Measurements from ENCODE around the gene MEGF10.
A peak's percentile ranks its signal among the peaks of the same experiment; 100 is the strongest.

Gene MEGF10

DNA sequence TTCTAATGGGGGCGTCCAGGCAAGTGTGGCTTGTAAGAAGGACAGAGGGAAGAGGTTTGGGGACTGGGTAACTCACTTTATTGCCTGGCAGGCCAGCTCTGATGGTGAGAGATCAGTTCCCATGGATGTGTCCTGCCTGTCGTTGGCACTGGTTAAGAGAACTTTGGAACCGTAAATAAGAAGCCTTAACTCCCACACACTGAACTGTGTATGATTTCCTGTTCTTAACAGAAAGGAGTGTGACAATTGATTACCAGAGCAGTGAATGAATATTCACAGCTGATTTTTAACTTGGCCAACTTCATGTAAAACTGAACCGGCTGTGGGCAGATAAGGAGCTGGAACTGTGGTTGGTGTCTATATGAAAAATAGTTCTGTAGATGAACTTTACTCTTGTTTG lies 63.2 kb downstream of the MEGF10 start:
- H3K27me3 ChIP-seq (ENCODE audit: control insufficient read depth, insufficient read depth, low read length), result no peaks in the 10 kb centered on the region
- H3K36me3 ChIP-seq (ENCODE audit: insufficient read depth, low read length), result no peaks in the 10 kb centered on the region
- no peaks in the 10 kb centered on the region for H3K9me3 ChIP-seq (replicated peaks; ENCODE audit: low read length)
- no peak overlapping the region for H3K4me2 ChIP-seq (ENCODE audit: low read length)
- H3K9ac ChIP-seq (ENCODE audit: low read depth, low read length), result no peak overlapping the region
- peaks cover 40% of the 10 kb centered on the region for H3K4me1 ChIP-seq (ENCODE audit: control insufficient read depth, insufficient read depth, low read length)
- H3K4me3 ChIP-seq (ENCODE audit: low read length), result no peak overlapping the region

DNA sequence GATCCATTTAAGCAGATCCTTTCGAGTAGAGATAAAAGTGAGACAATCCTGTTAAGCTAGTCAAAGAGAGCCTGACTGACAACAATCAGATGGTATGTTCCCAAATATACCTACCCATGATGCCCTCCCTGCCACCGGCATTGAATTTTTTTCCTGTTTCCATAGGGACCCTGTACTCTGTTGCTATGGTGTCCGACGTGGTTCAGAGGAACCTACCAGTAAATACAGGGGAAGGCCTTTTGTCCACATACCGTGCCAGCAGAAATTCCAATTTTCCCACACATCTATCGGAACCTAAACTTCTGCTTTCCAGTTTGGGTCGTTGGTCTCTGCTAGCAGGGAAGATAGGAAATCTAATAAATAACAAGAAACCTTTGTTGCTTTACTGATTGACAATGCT lies 64.7 kb downstream of the MEGF10 start:
- H3K4me3 ChIP-seq (ENCODE audit: low read length), result no peak overlapping the region
- H3K4me2 ChIP-seq (ENCODE audit: low read length), result no peak overlapping the region
- no peaks in the 10 kb centered on the region for H3K36me3 ChIP-seq (ENCODE audit: insufficient read depth, low read length)
- H3K27me3 ChIP-seq (ENCODE audit: control insufficient read depth, insufficient read depth, low read length), result no peaks in the 10 kb centered on the region
- H3K9me3 ChIP-seq (replicated peaks; ENCODE audit: low read length), result no peaks in the 10 kb centered on the region
- no peak overlapping the region for H3K9ac ChIP-seq (ENCODE audit: low read depth, low read length)
- H3K4me1 ChIP-seq (ENCODE audit: control insufficient read depth, insufficient read depth, low read length), result peaks cover 50% of the 10 kb centered on the region

DNA sequence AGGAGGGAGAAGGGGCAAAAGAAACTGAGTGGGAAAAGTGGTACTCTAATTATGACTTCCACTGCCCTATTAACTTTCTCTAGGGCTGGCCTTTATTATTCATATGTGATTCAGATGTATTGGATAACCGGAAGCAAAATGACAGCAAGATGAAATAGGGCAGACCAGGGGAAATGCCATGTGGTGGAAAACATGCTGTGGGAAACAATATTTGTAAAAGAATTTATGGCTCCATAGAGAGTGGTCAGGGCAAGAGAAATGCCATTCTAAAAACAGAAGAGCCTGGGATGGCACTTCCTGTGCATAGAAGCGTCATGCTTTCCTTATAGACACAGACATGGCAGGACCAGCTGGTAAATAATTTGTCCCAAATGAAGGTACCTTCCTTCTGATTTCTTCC lies 67.7 kb downstream of the MEGF10 start:
- peak overlapping the region; percentile 39 for H3K4me3 ChIP-seq (ENCODE audit: low read length)
- H3K9me3 ChIP-seq (replicated peaks; ENCODE audit: low read length), result no peaks in the 10 kb centered on the region
- no peaks in the 10 kb centered on the region for H3K27me3 ChIP-seq (ENCODE audit: control insufficient read depth, insufficient read depth, low read length)
- no peaks in the 10 kb centered on the region for H3K36me3 ChIP-seq (ENCODE audit: insufficient read depth, low read length)
- H3K4me1 ChIP-seq (ENCODE audit: control insufficient read depth, insufficient read depth, low read length), result peaks cover 42% of the 10 kb centered on the region
- peak overlapping the region; percentile 76 for H3K9ac ChIP-seq (ENCODE audit: low read depth, low read length)
- H3K4me2 ChIP-seq (ENCODE audit: low read length), result peak overlapping the region; percentile 74

DNA sequence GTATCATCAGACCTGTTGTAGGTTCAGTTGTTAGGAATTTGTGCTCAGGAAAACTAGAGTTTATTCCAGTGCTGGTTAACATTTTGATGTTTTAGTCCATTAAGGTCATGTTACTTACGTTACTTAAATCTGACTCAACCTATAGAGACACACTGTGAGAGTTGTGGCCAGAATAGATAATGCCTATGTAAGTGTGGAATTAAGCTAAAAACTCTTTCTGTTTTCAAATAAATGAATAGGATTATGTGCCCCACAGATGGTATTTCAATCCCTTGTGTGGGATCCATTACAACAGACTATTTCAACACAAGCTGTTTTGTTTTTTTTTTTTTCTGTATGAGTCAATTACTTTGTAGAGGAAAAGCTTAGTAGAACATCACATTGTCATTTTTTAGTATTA lies 68.1 kb downstream of the MEGF10 start:
- Histone ChIP-seq H3K27me3 (ENCODE audit: control insufficient read depth, insufficient read depth, low read length) (no peaks in the 10 kb centered on the region), H3K9ac (ENCODE audit: low read depth, low read length) (peak overlapping the region; percentile 76), H3K4me2 (ENCODE audit: low read length) (peak overlapping the region; percentile 74), H3K36me3 (ENCODE audit: insufficient read depth, low read length) (no peaks in the 10 kb centered on the region), H3K4me1 (ENCODE audit: control insufficient read depth, insufficient read depth, low read length) (peaks cover 37% of the 10 kb centered on the region), H3K9me3 (replicated peaks; ENCODE audit: low read length) (no peaks in the 10 kb centered on the region), H3K4me3 (ENCODE audit: low read length) (peak overlapping the region; percentile 37)

DNA sequence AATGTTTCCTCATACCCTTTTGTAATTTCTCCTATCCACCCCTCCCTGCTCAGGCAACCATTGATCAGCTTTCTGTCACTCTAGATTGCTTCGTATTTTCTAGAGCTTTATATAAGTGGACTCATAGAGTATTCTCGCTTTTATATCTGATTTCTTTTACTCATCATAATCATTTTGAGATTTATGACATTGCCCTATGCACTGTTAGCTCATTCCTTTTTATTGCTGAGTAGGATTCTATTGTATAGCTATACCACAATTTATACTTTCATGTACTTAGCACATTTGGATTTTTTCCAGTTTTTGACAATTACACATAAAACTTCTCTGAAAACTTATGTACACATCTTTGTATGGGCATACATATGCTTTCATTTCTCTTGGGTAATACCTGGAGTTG lies 68.9 kb downstream of the MEGF10 start:
- peaks cover 30% of the 10 kb centered on the region for H3K4me1 ChIP-seq (ENCODE audit: control insufficient read depth, insufficient read depth, low read length)
- no peak overlapping the region for H3K4me2 ChIP-seq (ENCODE audit: low read length)
- H3K27me3 ChIP-seq (ENCODE audit: control insufficient read depth, insufficient read depth, low read length), result no peaks in the 10 kb centered on the region
- no peak overlapping the region for H3K4me3 ChIP-seq (ENCODE audit: low read length)
- no peaks in the 10 kb centered on the region for H3K36me3 ChIP-seq (ENCODE audit: insufficient read depth, low read length)
- H3K9me3 ChIP-seq (replicated peaks; ENCODE audit: low read length), result no peaks in the 10 kb centered on the region
- peak overlapping the region; percentile 76 for H3K9ac ChIP-seq (ENCODE audit: low read depth, low read length)

DNA sequence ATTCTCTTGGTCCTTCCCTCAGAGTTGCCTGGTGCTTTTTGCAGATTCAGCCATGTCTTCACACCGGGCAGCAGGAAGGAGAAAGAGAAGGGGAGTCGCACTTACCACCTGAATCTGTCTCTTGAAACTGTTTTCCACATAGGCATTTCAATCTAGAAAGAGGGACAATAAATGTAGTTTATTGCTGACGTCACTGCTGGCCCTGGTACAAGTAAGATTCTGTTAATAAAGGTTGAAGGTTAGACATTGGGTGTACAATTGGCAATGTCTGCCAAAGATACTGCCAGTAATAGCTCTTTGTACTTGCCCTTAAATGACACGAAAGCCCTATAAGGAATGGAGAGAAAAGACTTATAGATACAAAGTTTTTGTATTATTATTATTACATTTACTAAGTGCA lies 72.8 kb downstream of the MEGF10 start:
- Histone ChIP-seq H3K9me3 (replicated peaks; ENCODE audit: low read length) (no peaks in the 10 kb centered on the region), H3K4me2 (ENCODE audit: low read length) (no peak overlapping the region), H3K27me3 (ENCODE audit: control insufficient read depth, insufficient read depth, low read length) (no peaks in the 10 kb centered on the region), H3K9ac (ENCODE audit: low read depth, low read length) (no peak overlapping the region), H3K4me3 (ENCODE audit: low read length) (no peak overlapping the region), H3K36me3 (ENCODE audit: insufficient read depth, low read length) (no peaks in the 10 kb centered on the region), H3K4me1 (ENCODE audit: control insufficient read depth, insufficient read depth, low read length) (peaks cover 14% of the 10 kb centered on the region)

DNA sequence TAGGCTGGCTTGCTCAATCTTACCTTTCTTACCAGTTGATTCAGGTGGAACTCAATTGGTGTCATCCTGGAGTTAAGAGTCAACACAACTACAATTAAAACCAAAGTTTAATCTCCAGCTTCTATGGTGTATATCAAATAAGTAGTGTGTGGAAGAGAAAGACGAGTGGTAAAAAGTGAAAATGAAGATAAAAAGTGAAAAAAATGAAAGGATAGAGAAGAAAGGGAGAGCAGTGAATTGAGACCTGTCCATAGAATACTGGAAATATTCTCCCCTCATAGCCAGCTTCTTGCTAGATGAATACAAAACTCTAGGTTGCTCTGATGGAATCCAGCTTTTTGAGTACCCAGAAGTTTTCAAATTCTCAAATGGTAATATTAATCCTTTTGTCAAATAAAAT lies 76.4 kb downstream of the MEGF10 start:
- Histone ChIP-seq H3K9me3 (replicated peaks; ENCODE audit: low read length) (no peaks in the 10 kb centered on the region), H3K9ac (ENCODE audit: low read depth, low read length) (no peak overlapping the region), H3K4me3 (ENCODE audit: low read length) (no peak overlapping the region), H3K4me2 (ENCODE audit: low read length) (no peak overlapping the region), H3K4me1 (ENCODE audit: control insufficient read depth, insufficient read depth, low read length) (peaks cover 29% of the 10 kb centered on the region), H3K36me3 (ENCODE audit: insufficient read depth, low read length) (no peaks in the 10 kb centered on the region), H3K27me3 (ENCODE audit: control insufficient read depth, insufficient read depth, low read length) (no peaks in the 10 kb centered on the region)

DNA sequence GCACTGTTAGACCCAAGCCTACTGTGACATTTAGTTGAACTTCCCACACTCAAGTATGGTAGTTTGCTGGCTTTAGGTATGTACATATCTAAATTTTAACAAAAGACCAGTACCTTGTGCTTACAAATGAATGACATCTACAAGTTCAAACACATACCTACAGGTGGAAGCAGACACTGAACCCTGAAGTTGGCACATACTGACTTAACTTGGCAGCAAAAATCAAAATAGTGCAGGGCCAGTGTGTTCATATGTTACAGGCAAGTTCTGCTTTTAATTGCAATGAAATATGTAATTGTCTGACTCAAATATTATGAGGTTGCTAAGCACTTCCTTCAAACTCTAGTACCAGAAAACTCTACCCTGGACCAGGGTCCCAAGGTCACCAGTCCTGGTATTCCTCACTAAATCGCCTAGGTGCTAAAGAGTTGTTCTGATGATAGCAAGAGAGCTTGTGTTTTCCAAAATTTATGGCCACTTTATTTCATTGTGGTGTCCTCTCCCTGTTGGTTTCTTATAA lies 77.4 kb downstream of the MEGF10 start:
- Histone ChIP-seq H3K4me2 (ENCODE audit: low read length) (no peak overlapping the region), H3K4me3 (ENCODE audit: low read length) (no peak overlapping the region), H3K9me3 (replicated peaks; ENCODE audit: low read length) (no peaks in the 10 kb centered on the region), H3K36me3 (ENCODE audit: insufficient read depth, low read length) (no peaks in the 10 kb centered on the region), H3K27me3 (ENCODE audit: control insufficient read depth, insufficient read depth, low read length) (no peaks in the 10 kb centered on the region), H3K4me1 (ENCODE audit: control insufficient read depth, insufficient read depth, low read length) (peaks cover 29% of the 10 kb centered on the region), H3K9ac (ENCODE audit: low read depth, low read length) (no peak overlapping the region)

DNA sequence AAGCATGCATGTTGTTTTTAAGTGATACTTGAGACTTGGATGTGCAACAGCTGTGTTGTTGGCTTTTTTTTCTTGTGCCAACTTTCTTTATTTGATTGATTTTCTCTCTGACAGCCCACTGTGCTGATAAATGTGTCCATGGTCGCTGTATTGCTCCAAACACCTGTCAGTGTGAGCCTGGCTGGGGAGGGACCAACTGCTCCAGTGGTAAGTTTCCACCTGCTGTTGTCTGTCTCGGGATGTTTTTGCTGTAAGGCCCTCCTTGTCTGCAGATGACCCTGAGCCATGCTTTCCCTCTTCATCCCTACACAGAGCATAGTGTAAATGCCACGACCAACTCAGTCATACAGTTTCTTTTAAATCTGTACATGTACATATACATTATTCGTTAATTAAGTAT lies 79.2 kb downstream of the MEGF10 start:
- no peak overlapping the region for H3K4me3 ChIP-seq (ENCODE audit: low read length)

DNA sequence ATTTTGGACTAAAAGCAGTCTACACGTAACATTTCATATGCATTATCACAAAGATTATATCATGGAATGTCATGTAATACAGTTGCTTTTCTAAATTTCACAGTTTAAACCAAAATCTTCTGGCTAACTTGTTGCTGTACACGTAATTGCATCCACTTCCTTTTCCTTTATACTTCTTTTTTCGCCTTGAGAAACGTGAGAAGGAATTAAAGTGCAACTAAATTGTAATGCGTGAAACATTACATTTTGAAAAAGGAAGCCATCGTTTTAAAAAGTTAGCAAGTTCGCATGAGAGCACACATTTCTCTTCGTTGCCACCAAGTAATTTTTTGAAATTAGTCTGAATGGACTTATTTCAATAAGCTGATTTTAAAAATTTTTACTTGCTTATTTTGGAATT lies 80.0 kb downstream of the MEGF10 start:
- H3K9me3 ChIP-seq (replicated peaks; ENCODE audit: low read length), result no peaks in the 10 kb centered on the region
- peaks cover 29% of the 10 kb centered on the region for H3K4me1 ChIP-seq (ENCODE audit: control insufficient read depth, insufficient read depth, low read length)
- no peak overlapping the region for H3K4me3 ChIP-seq (ENCODE audit: low read length)
- H3K4me2 ChIP-seq (ENCODE audit: low read length), result peak overlapping the region; percentile 55
- no peaks in the 10 kb centered on the region for H3K36me3 ChIP-seq (ENCODE audit: insufficient read depth, low read length)
- peak overlapping the region; percentile 61 for H3K9ac ChIP-seq (ENCODE audit: low read depth, low read length)
- H3K27me3 ChIP-seq (ENCODE audit: control insufficient read depth, insufficient read depth, low read length), result no peaks in the 10 kb centered on the region

More for the DNA sequence above, 79.2 kb downstream of the MEGF10 start:
- H3K27me3 ChIP-seq (ENCODE audit: control insufficient read depth, insufficient read depth, low read length), result no peaks in the 10 kb centered on the region
- H3K4me1 ChIP-seq (ENCODE audit: control insufficient read depth, insufficient read depth, low read length), result peaks cover 29% of the 10 kb centered on the region
- H3K4me2 ChIP-seq (ENCODE audit: low read length), result peak overlapping the region; percentile 30
- peak overlapping the region; percentile 61 for H3K9ac ChIP-seq (ENCODE audit: low read depth, low read length)
- H3K9me3 ChIP-seq (replicated peaks; ENCODE audit: low read length), result no peaks in the 10 kb centered on the region
- no peaks in the 10 kb centered on the region for H3K36me3 ChIP-seq (ENCODE audit: insufficient read depth, low read length)

DNA sequence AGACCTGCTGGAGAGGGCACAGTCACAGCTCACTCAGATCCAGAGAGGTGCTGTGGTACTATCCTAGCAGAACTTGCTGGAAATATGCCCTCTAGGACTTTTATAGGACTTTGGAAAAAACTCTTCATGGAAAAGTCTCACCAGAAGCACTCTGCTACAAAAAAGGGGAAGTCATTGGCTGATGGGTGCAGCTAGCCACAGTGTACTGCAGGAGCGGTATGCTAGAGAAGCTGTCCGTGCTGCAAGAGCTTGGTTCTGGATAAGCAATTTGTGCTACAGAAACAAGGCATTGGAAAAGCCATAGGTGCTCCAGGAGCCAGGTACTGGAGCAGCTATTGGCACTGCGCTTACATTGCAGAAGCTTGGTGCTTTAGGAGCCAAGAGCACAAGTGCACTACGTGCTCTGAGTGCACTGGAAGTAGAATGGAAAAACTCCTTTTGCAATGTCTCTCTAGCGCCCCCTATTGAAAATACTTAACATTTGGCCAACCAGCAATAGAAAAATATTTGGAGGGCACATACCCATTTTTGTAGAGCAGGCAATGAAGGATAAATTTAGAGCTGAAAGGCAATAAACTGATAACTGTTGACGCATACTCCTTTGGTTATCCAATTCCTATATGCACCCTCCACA lies 83.4 kb downstream of the MEGF10 start:
- Histone ChIP-seq H3K36me3 (ENCODE audit: insufficient read depth, low read length) (no peaks in the 10 kb centered on the region), H3K9ac (ENCODE audit: low read depth, low read length) (no peak overlapping the region), H3K4me2 (ENCODE audit: low read length) (no peak overlapping the region), H3K4me3 (ENCODE audit: low read length) (no peak overlapping the region), H3K9me3 (replicated peaks; ENCODE audit: low read length) (no peaks in the 10 kb centered on the region), H3K4me1 (ENCODE audit: control insufficient read depth, insufficient read depth, low read length) (peaks cover 29% of the 10 kb centered on the region), H3K27me3 (ENCODE audit: control insufficient read depth, insufficient read depth, low read length) (no peaks in the 10 kb centered on the region)

DNA sequence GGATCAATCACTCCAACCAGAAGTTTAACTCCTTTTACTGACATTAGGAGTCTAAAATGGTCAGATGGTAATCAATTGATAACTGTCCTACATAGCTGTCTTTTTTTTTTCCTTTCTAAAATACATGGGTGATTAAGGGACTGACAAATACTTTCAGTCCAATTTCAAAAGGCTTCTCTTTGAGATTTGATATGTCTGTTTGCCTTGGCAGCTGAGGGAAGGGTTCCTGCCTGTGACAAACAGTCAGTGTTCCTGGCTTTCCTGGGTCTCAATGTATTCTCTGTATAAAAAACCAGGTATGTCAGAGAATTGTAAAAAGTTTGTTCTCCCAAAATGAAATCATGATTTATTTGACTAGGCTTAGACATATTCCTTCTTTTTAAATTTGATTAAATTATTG lies 84.5 kb downstream of the MEGF10 start:
- Histone ChIP-seq H3K9me3 (replicated peaks; ENCODE audit: low read length) (no peaks in the 10 kb centered on the region), H3K4me2 (ENCODE audit: low read length) (no peak overlapping the region), H3K27me3 (ENCODE audit: control insufficient read depth, insufficient read depth, low read length) (no peaks in the 10 kb centered on the region), H3K4me3 (ENCODE audit: low read length) (no peak overlapping the region), H3K36me3 (ENCODE audit: insufficient read depth, low read length) (no peaks in the 10 kb centered on the region), H3K4me1 (ENCODE audit: control insufficient read depth, insufficient read depth, low read length) (peaks cover 17% of the 10 kb centered on the region), H3K9ac (ENCODE audit: low read depth, low read length) (no peak overlapping the region)
